ENCODE data around the gene HMMR. TPM values are rescaled to one million over a fixed set of nuclear protein-coding genes. Genes with fewer than 3 reads are reported as not detected.
A peak's percentile ranks its signal among the peaks of the same experiment; 100 is the strongest.

Gene HMMR
- total and polyA plus RNA-seq, 9 of the 15 experiments (the other 6 are each of a cell fraction or from before 2014, with no cell fraction given), result 74.9 to 133 (median 90.8) TPM

DNA sequence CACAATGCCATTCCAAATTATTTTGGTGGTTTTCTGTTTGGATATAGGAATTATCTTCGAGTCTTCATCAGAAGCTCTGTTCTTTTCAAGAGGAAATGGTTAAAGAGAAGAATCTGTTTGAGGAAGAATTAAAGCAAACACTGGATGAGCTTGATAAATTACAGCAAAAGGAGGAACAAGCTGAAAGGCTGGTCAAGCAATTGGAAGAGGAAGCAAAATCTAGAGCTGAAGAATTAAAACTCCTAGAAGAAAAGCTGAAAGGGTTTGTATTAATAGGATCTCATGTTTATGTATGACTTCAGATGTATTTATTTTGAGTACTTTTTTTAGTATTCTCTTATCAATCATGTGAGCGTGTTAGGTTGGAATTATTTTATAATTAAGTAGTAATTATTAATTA is 15.0 kb downstream of the HMMR start (continued):
- TF ChIP-seq, protein P1, sequence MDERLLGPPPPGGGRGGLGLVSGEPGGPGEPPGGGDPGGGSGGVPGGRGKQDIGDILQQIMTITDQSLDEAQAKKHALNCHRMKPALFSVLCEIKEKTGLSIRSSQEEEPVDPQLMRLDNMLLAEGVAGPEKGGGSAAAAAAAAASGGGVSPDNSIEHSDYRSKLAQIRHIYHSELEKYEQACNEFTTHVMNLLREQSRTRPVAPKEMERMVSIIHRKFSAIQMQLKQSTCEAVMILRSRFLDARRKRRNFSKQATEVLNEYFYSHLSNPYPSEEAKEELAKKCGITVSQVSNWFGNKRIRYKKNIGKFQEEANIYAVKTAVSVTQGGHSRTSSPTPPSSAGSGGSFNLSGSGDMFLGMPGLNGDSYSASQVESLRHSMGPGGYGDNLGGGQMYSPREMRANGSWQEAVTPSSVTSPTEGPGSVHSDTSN (CRISPR knock-in tag; IDR thresholded peaks at IDR 0.05; ENCODE audit: low read depth), result no peak
- TF ChIP-seq, protein P1 (tag; conservative IDR thresholded peaks at IDR 0.05; ENCODE audit: low read depth), result no peak
- TF ChIP-seq GABPA (tag; conservative IDR thresholded peaks at IDR 0.05; ENCODE audit: low read depth) (no peak), ZNF212 (CRISPR knock-in tag; IDR thresholded peaks at IDR 0.05) (no peak), HSF4 (CRISPR knock-in tag; IDR thresholded peaks at IDR 0.05; ENCODE audit: borderline replicate concordance) (no peak), ZNF583 (CRISPR knock-in tag; IDR thresholded peaks at IDR 0.05) (peak; percentile 98), MEIS2 (IDR thresholded peaks at IDR 0.05; ENCODE audit: partially characterized antibody) (peak; percentile 23), ZFX (CRISPR knock-in tag; IDR thresholded peaks at IDR 0.05) (no peak), CGGBP1 (CRISPR knock-in tag; IDR thresholded peaks at IDR 0.05) (no peak)
- TF ChIP-seq, protein P2, sequence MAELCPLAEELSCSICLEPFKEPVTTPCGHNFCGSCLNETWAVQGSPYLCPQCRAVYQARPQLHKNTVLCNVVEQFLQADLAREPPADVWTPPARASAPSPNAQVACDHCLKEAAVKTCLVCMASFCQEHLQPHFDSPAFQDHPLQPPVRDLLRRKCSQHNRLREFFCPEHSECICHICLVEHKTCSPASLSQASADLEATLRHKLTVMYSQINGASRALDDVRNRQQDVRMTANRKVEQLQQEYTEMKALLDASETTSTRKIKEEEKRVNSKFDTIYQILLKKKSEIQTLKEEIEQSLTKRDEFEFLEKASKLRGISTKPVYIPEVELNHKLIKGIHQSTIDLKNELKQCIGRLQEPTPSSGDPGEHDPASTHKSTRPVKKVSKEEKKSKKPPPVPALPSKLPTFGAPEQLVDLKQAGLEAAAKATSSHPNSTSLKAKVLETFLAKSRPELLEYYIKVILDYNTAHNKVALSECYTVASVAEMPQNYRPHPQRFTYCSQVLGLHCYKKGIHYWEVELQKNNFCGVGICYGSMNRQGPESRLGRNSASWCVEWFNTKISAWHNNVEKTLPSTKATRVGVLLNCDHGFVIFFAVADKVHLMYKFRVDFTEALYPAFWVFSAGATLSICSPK (IDR thresholded peaks at IDR 0.05; ENCODE audit: borderline replicate concordance), result no peak
- TF ChIP-seq, protein P3, sequence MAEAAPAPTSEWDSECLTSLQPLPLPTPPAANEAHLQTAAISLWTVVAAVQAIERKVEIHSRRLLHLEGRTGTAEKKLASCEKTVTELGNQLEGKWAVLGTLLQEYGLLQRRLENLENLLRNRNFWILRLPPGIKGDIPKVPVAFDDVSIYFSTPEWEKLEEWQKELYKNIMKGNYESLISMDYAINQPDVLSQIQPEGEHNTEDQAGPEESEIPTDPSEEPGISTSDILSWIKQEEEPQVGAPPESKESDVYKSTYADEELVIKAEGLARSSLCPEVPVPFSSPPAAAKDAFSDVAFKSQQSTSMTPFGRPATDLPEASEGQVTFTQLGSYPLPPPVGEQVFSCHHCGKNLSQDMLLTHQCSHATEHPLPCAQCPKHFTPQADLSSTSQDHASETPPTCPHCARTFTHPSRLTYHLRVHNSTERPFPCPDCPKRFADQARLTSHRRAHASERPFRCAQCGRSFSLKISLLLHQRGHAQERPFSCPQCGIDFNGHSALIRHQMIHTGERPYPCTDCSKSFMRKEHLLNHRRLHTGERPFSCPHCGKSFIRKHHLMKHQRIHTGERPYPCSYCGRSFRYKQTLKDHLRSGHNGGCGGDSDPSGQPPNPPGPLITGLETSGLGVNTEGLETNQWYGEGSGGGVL (CRISPR knock-in tag; IDR thresholded peaks at IDR 0.05), result no peak

Data from K562 (cell line).